Measurements from ENCODE around the gene SLCO1B3.
"Not testable (repeated sequence)": the region's sequence is repeated elsewhere in the genome, so short reads cannot be mapped to it uniquely, and the experiment has no call there.

SLCO1B3 gene, protein sequence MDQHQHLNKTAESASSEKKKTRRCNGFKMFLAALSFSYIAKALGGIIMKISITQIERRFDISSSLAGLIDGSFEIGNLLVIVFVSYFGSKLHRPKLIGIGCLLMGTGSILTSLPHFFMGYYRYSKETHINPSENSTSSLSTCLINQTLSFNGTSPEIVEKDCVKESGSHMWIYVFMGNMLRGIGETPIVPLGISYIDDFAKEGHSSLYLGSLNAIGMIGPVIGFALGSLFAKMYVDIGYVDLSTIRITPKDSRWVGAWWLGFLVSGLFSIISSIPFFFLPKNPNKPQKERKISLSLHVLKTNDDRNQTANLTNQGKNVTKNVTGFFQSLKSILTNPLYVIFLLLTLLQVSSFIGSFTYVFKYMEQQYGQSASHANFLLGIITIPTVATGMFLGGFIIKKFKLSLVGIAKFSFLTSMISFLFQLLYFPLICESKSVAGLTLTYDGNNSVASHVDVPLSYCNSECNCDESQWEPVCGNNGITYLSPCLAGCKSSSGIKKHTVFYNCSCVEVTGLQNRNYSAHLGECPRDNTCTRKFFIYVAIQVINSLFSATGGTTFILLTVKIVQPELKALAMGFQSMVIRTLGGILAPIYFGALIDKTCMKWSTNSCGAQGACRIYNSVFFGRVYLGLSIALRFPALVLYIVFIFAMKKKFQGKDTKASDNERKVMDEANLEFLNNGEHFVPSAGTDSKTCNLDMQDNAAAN

DNA sequence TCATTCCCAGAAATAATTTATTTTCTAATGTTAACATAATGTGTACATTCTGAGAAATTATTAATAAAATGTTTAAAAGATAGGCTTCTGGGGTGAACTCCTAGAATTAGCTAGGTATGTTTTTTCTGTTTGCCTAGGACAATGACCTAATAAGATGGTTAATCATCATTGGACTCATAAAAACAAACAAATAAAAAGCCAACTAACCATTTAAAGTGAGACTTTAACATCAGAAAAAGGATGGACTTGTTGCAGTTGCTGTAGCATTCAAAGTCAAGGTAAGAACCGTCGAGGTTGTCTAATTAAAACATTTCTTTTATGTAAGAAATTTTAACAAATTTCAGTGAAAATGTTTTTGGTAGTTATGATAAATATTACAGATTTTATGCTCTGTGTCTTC, at the start of gene SLCO1B3:
Gene SLCO1B3 (plus strand): TSS at position 219 of the 400 bp plus-strand sequence. CDS start 5,034 bp downstream, outside the sequence.
- no peak for DNase-seq (ENCODE audit: low spot score)

DNA sequence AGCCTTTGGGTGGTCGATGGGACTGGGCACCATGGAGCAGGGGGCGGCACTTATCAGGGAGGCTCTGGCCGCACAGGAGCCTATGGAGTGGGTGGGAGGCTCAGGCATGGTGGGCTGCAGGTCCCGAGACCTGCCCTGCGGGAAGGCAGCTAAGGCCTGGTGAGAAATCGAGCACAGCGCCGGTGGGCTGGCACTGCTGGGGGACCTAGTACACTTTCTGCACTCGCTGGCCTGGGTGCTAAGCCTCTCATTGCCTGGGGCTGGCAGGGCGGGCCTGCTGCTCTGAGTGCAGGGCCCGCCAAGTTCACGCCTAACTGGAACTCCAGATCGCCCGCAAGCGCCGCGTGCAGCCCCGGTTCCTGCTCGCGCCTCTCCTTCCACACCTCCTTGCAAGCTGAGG, 33.1 kb upstream of the SLCO1B3 start:
- DNase-seq (ENCODE audit: low spot score), result no peak

DNA sequence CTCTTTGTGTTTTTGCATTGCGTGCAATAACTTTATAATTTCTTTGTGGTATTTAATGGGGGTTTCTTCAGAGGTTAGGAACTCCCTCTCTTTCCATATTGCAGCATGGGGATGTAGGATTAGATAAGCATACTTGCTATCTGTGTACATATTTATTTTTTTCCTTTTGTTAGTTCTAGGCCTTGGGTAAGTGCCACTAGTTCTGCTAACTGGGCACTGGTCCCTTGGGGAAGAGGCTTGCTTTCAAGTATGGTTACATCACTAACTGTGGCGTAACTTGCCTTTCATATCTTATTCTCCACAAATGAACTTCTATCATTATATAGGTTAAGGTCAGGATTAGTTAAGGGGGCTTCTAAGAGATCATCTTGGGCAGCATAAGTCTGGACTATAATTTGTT, 31.5 kb upstream of the SLCO1B3 start:
- DNase-seq (ENCODE audit: low spot score), result no peak

DNA sequence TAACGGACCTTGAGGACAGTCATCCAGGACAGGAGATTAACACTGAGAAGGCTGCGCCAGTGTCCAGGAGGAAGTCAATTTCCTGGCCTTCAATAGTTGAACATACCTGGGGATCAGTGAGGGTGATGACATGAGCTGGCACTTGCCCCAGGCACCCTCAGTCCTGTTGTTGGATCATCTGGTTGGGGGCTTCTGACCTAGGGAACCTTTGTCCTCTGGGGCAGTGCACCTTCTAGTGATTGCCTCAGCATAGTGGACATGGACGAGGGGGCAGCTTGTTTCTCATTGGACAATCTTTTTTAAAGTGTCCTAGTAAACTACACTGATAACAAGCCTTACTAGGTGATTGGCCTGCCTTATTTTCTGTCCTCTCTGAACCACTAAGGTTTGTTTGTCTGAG, 30.5 kb upstream of the SLCO1B3 start:
- DNase-seq (ENCODE audit: low spot score), result not testable (repeated sequence)

DNA sequence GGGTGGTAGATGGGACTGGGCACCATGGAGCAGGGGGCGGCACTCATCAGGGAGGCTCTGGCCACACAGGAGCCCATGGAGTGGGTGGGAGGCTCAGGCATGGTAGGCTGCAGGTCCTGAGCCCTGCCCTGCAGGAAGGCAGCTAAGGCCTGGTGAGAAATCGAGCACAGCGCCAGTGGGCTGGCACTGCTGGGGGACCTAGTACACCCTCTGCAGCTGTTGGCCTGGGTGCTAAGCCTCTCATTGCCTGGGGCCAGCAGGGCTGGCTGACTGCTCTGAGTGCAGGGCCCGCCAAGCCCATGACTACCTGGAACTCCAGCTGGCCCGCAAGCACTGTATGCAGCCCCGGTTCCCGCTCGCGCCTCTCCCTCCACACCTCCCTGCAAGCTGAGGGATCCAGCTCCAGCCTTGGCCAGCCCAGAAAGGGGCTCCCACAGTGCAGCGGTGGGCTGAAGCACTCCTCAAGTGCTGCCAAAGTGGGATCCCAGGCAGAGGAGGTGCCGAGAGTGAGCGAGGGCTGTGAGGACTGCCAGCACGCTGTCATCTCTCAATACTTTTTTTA, 26.6 kb upstream of the SLCO1B3 start:
- not testable (repeated sequence) for DNase-seq (ENCODE audit: low spot score)

DNA sequence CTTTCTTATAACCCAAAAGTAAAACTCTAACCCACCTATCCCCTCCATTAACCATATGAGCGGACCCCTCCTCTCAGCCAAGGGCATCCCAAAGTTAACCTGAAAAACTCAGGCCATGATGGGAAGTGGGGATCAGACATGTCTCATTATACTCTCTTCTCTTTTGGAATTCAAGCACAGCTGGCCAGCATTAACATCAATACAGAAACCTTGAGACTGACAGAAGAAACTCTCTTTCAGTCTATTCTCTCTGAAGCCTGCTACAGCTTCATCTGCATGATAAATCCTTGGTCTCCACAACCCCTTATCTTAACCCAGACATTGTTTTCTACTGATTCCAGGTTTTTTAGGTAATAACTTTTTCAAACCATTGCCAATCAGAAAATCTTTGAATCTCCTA, 17.5 kb upstream of the SLCO1B3 start:
- no peak for DNase-seq (ENCODE audit: low spot score)

DNA sequence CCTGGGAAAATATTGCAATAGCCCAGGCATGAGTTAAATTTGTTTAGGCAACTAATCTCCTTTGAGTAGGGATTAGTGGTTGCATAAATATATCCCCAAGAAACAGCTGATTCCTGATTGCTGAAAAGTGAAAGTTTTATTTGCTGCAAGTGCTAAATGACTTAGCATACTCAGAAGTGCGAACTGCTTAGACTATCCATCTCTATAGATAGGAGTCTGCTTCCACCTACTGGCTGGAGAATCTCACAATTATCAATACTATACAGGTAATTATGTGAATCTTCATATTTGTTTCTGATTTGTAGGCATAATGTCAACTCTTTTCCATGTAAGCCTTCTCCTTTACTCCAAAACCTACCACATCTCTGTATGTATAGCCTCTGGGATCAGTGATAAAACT, 12.0 kb upstream of the SLCO1B3 start:
- DNase-seq (ENCODE audit: low spot score), result no peak

DNA sequence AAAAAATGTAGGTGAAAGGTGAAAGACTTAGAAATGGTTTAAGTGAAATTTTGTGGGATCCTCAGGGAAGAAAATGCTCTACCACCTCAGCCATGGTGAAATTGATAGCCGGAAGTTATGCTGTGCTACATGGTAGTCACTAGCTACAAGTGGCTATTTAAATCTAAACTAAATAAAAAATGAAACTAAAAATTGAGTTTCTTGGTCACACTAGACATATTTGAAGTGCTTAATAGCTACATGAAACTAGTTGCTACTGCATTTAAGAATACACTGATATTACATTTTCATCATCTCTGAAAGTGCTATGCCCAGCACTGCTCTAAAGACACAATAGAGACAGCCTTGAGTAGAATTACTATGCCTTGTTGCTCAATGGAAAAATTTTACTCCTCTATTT, 10.3 kb upstream of the SLCO1B3 start:
- no peak for DNase-seq (ENCODE audit: low spot score)

DNA sequence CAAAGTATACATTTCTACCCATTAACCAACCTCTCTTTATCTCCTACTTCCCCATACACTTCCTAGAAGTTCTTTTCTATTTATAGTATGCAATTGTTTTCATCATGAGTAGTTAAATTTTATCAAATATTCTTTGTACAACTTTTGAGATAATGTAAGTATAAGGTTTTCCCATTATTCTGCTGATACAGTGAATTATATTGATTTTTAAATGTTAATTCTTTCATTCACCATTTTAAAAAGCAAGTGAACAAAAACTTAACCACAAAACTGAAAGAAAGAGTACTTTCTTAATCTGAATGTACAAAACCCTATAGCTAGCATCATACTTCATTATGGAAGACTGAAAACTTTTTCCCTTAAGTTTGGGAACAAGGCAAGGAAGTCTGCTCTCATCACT, 9.5 kb upstream of the SLCO1B3 start:
- no peak for DNase-seq (ENCODE audit: low spot score)

DNA sequence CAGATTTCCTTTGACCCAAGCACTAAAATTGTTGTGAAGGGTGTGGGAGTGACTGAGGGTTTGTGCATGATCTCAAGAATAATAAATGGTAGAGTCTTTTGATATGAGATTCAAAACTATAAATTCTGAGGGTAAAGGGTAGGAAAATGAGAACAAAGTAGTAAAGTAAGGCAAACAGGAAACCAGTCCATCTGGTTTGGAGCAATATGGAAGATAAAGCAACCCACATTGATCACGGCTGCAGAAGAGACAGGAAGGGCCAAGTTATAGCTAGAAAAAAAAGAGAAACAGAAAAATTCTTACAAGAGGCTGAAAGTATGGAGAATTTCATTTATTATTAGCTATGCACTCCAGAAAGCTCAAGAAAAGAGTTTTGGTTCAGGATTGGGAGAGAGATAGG, 4.6 kb upstream of the SLCO1B3 start:
- DNase-seq (ENCODE audit: low spot score), result no peak

DNA sequence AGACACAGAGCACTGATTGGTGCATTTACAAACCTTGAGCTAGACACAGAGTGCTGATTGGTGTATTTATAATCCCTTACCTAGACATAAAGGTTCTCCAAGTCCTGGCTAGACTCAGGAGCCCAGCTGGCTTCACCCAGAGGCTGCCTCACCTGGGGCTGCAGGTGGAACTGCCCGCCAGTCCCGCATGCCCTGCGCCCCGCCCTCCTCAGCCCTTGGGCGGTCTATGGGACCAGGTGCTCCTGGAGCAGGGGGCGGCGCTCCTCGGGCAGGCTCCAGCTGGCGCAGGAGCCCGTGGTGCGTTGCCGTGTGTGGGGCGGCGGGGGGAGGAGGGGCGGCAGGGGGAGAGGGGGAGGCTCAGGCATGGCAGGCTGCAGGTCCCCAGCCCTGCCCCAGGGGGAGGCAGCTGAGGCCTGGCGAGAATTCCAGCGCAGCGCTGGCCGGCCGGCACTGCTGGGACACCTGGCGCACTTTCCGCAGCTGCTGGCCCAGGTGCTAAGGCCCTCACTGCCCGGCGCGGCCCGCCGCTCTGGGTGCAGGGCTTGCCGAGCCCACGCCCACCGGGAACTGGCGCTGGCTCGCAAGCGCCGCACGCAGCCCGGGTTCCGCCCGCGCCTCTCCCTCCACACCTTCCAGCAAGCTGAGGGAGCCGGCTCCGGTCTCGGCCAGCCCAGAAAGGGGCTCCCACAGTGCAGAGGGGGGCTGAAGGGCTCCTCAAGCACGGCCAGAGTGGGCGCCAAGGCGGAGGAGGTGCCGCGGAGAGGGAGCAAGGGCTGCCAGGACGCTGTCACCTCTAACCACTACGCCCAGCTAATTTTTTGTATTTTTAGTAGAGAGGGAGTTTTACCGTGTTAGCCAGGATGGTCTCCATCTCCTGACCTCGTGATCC, 3.1 kb upstream of the SLCO1B3 start:
- no peak for DNase-seq (ENCODE audit: low spot score)

DNA sequence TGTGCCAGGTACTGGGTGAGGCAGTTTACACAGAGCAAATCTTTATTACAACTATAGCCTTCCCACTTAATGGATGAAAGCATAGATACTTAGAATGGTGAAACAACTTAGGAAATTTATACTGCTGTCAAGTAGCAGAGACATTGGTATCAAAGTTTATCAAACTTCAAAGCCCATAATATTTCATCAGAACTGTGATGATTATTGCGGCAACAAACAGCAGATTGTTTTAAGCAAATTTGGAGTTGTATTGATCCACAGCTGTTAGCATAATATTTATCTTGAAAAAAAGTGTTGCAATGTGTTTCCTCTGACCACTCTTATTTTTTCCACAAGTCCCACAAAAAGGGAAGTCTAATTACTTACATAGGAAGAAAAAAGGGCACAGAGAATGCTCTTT, 2.0 kb upstream of the SLCO1B3 start:
- no peak for DNase-seq (ENCODE audit: low spot score)

DNA sequence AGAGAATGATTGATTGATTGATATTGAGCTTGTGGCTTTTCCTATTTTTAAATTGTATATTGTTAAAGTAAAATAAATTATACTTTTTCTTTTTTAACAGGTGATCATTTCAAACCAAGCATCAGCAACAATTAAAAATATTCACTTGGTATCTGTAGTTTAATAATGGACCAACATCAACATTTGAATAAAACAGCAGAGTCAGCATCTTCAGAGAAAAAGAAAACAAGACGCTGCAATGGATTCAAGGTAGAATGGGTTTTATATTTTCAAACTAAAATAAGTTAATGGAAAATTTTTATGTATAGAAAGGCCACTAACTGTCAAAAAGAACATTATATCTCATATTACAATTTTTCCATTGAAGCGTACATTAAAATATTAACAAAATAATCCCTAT, 5.1 kb downstream of the SLCO1B3 start:
- DNase-seq (ENCODE audit: low spot score), result no peak

DNA sequence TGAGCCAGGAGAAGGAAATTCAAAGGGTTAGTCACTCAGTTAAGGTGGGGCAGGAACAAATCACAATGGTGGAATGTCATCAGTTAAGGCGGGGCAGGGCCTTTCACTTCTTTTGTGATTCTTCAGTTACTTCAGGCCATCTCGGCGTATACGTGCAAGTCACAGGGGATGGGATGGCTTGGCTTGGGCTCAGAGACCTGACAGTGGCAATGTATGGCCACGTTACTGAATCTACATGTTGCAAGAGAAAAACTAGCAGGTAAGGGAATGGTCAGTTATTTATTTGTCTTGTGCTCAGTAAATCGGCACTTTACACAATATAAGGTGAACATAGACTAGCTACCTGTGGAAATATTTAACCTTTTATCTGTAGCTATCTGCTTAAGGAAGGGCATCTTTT, 11.9 kb downstream of the SLCO1B3 start:
- DNase-seq (ENCODE audit: low spot score), result no peak

DNA sequence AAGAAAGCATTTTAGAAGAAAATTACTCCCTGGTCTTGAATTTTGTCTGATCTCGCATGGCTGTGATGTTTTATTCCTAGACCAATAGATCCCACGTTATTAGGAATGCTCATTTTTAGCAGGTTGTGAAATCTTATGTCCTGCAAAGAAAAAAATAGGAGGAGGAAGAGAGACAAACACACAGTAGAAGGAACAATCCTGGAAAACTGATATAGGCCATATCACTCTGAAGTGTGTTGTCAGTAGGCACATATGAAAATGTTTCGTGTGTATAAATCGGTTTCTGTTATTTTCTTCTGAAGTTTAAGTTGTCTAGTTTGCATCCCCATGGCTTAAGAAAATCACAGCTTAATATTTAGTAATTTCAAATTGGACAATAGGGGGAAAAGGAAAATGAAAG, 12.4 kb downstream of the SLCO1B3 start:
- no peak for DNase-seq (ENCODE audit: low spot score)

DNA sequence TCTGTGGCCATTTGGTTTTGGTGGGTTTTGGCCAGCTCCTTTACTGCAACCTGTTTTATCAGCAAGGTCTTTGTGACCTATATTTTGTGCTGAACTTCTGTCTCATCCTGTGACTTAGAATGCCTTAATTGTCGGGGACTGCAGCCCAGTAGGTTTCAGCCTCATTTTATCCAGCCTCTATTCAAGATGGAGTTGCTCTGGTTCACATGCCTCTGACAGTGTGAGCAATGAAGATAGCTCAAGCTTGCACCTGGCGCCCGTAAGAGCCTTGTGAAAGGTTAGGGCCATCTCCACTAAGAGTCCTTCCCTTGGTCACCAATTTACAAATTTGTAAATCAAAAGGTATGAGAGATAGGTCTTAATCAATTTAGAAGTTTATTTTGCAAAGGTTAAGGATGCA, 19.4 kb downstream of the SLCO1B3 start:
- no peak for DNase-seq (ENCODE audit: low spot score)

DNA sequence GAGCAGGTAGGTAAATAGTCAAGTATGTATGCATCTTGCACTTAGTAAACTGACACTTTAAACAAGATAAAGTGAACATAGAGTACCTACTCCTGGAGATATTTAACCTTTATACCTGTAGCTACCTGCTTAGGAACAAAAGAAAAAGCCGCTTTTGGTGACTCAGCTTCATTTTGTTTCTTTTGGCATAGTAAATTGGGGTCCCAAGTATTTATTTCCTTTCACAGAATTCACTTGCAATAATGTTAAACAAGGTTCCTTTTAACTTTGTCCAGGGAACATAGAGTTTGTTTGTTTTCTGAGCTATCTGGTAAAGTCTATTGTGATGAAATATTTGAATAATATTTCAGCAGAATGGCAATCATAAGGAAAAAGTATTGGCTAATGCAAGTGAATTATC, 20.0 kb downstream of the SLCO1B3 start:
- DNase-seq (ENCODE audit: low spot score), result no peak

DNA sequence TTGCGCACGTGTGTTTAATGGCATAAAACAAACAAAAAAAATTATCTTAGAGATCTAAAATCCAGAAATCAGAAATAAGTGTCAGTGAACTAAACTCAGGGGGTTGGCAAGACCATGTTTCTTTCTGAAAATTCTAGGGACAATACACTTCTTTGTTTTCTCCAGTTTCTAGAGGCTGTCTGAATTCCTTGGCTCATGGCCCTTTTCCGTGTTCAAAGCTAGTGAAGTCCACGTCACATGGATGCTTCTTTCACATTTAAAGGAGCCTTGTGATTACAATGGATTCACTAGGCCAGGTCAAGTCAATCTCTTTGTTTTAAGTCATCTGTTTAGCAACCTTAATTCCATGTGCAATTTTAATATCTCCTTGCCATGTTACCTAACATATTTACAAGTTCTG, 22.4 kb downstream of the SLCO1B3 start:
- no peak for DNase-seq (ENCODE audit: low spot score)

DNA sequence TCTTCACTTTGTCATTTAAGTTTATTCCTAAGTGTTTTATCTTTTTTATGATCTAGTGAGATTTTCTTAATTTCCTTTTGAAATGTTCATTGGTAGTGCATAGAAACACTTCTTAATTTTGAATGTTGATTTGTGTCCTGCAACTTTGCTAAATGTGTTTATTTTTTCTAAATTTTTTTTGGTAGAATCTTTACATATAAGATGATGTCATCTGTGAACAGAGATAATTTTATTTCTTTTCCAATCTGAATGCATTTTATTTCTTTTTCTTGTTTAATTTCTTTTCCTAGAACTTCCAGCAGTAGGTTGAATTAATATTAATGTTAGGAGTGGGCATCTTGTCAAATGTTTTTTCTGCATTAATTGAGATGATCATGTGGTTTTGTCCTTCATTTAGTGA, 42.1 kb downstream of the SLCO1B3 start:
- DNase-seq (ENCODE audit: low spot score), result no peak

DNA sequence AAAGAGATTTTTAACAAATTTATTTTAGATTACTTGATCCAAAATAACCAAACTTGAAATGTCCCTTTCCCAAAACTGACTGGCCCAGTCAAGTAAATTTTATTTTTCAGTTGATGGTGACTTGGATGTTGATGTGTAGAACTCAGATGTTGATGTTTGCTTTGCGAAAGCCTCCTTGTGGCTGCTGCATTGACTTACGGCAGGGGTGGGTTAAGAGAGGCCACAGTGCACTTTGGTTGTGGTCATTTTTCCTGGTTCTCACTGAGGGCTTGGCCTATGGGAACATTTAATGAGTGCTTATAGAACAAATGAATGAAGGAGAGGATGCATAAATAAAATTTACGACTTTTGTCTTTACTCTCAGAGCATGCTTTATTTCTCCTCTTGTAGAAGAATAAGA, 52.6 kb downstream of the SLCO1B3 start:
- DNase-seq (ENCODE audit: low spot score), result no peak

DNA sequence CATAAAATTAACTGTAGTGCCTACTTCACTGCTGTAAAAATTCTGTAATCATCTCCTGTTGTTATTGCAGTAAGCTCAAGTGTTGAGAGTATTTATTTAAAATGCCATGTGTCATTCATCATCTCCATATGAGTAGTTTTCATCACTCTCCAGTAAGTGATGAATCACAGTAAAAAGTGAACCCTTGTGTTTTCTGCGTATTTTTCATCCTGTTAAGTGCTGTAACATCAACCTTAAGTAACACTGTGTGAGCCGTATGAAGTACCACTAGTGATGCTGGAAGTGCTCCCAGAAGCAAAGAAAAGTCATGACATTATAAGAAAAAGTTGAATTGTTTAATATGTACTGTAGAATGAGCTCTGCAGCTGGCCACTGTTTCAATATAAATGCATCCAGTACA, 55.4 kb downstream of the SLCO1B3 start:
- DNase-seq (ENCODE audit: low spot score), result no peak

DNA sequence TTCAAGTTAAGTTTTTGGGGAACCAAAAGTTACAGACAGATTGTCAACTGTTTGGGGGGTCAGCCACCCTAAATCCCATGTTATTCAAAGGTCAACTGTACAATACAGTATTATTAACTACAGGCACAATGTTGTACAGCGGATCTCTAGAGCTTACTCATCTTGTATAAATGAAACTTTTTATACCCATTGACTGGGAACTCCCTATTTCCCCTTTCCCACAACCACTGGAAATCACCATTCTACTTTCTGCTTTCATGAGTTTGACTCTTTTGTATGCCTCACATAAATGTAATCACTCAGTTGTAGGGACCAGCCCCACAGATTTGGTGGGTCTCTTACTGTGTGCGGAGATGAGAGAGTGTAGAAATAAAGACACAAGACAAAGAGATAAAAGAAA, 57.8 kb downstream of the SLCO1B3 start:
- DNase-seq (ENCODE audit: low spot score), result no peak
